Lower lobe of right lung (tissue), 2 donors: ENCODE data around the gene DEFB127. TPM values are rescaled to one million over a fixed set of nuclear protein-coding genes. Genes with fewer than 3 reads are reported as not detected.

Experiments used
- ATAC-seq, 2 donors: fragments of 200-7000 bp; cut with Tn5 transposase; one replicate each; pipeline ENCODE4 v1.9.1; 2020 to 2022; ENCODE audit warnings: mild to moderate bottlenecking in 2 of 2, moderate library complexity in 2 of 2
- DNase-seq: peaks from one replicate; pipeline ENCODE4 v3.0.0-alpha.2; 2020
- H3K27ac ChIP-seq: fragments of 200-600 bp; one replicate; pipeline ENCODE4 v1.8.0; 2022
- H3K27me3 ChIP-seq: fragments of 200-600 bp; one replicate; pipeline ENCODE4 v1.8.0; 2022; ENCODE audit warnings: low read depth
- H3K36me3 ChIP-seq: fragments of 200-600 bp; one replicate; pipeline ENCODE4 v1.8.0; 2022; ENCODE audit warnings: mild to moderate bottlenecking
- H3K4me1 ChIP-seq: fragments of 200-600 bp; one replicate; pipeline ENCODE4 v1.8.0; 2022
- H3K4me3 ChIP-seq: fragments of 200-600 bp; one replicate; pipeline ENCODE4 v1.8.0; 2022; ENCODE audit warnings: mild to moderate bottlenecking
- H3K9me3 ChIP-seq: fragments of 200-600 bp; one replicate; pipeline ENCODE4 v1.8.0; 2022
- CTCF ChIP-seq: fragments of 200-600 bp; IDR thresholded peaks from one replicate; pipeline ENCODE4 v1.8.0; 2022; ENCODE audit warnings: antibody characterized with exemption, mild to moderate bottlenecking
- intact Hi-C: fragments of 100-400 bp; cut with DNase I; formaldehyde crosslinking; loops from one replicate; pipeline ENCODE4 v1.11.0; 2022
- total RNA-seq: library from RNA; stranded (reverse); fragmentation: NEBNext Ultra II Directional; extraction: Animal tissue kit (Norgen Biotek cat#: 25700); gene quantifications from one replicate; pipeline ENCODE4 v1.2.1, GENCODE V29; 2021
- donor health status: DM: no; HTN: yes; CAD: no; lungs with severe emphysema.

Gene DEFB127
- total RNA-seq, 1 donor from 2014 or later = not detected

DNA sequence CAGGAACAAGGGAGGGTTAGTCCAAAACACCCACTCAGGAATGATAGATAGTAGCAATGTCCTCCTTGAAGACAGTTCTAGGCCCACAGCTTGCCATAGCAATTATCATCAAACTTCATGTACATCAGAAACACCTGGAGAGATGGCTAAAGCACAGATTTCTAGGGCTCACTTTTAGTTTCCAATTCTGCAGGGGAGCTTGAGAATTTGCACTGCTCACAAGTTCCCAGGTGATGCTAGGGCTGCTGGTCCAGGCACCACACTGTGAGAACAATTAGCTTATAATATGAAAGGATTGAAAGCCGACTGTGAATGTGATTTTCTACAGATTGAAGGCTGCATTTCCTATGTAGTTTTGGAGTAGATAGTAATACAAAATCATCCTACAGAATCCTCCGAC, 11.4 kb upstream of the DEFB127 start:
- no peak overlapping the region for H3K4me3 ChIP-seq
- no peaks in the 10 kb centered on the region for H3K9me3 ChIP-seq
- no peak overlapping the region for H3K27ac ChIP-seq
- H3K4me1 ChIP-seq = no peaks in the 10 kb centered on the region
- no peaks in the 10 kb centered on the region for H3K36me3 ChIP-seq
- intact Hi-C loops = no loop called here
- TF ChIP-seq CTCF = no peak
- DNase-seq (no peak), ATAC-seq (no peak)
- no peaks in the 10 kb centered on the region for H3K27me3 ChIP-seq

DNA sequence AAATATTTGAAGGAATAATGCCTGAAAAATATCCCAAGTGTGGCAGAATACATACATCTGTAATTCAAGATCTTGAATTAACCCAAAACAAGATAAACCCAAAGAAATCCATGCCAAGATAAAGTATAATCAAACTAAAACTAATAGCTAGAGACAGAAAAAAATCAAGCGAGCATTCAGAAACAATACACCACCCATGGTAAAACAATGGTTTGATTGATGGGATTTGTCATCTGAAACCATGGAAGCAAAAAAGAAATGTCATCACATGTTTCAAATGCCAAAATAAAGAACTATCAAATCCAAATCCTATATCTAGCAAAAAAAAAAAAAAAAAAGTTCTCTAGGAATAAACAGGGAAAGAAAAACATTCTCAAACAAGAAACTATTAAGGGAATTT, 5.1 kb upstream of the DEFB127 start:
- Histone ChIP-seq H3K36me3 (no peaks in the 10 kb centered on the region), H3K4me1 (no peaks in the 10 kb centered on the region), H3K27ac (no peak overlapping the region), H3K27me3 (no peaks in the 10 kb centered on the region), H3K9me3 (no peaks in the 10 kb centered on the region), H3K4me3 (no peak overlapping the region)
- no peak for DNase-seq
- intact Hi-C loops = no loop called here
- no peak for TF ChIP-seq CTCF
- no peak for ATAC-seq

DNA sequence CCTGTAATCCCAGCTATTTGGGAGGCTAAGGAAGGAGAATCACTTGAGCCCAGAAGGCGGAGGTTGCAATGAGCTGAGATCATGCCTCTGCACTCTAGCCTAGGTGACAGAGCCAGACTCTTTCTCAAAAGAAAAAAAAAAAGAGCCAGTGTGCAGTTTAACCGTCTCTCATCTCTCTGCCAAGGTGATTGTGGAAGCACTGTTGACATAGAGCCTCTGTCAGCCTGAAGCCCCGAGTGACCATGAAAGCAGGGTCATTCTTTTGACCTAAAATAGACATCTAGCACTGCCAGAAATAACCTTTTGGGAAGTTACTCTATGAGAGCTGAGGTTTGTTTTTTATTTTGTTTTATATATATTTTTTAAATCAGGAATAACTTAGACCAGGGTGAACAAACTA, 7.4 kb downstream of the DEFB127 start:
- no peak overlapping the region for H3K27ac ChIP-seq
- no peak overlapping the region for H3K4me3 ChIP-seq
- no peaks in the 10 kb centered on the region for H3K27me3 ChIP-seq
- H3K9me3 ChIP-seq = no peaks in the 10 kb centered on the region
- TF ChIP-seq CTCF = no peak
- H3K36me3 ChIP-seq = no peaks in the 10 kb centered on the region
- H3K4me1 ChIP-seq = no peaks in the 10 kb centered on the region
- intact Hi-C loops = no loop called here
- no peak for DNase-seq
- no peak for ATAC-seq

GRCh38 chr20:168876-169275, 11.6 kb downstream of the DEFB127 start:
- intact Hi-C loops = no loop called here
- DNase-seq = no peak
- Histone ChIP-seq H3K9me3 (no peaks in the 10 kb centered on the region), H3K27me3 (no peaks in the 10 kb centered on the region), H3K4me3 (no peak overlapping the region), H3K27ac (no peak overlapping the region), H3K4me1 (no peaks in the 10 kb centered on the region), H3K36me3 (no peaks in the 10 kb centered on the region)
- no peak for ATAC-seq
- no peak for TF ChIP-seq CTCF

- Histone ChIP-seq H3K27ac (no peak overlapping the region), H3K9me3 (no peaks in the 10 kb centered on the region), H3K4me3 (no peak overlapping the region), H3K4me1 (no peaks in the 10 kb centered on the region), H3K27me3 (peaks cover 9% of the 10 kb centered on the region), H3K36me3 (no peaks in the 10 kb centered on the region)
- no peak for ATAC-seq
- no peak for TF ChIP-seq CTCF
- no peak for DNase-seq
- intact Hi-C loops = no loop called here
Measured at GRCh38 chr20:184288-184687, 27.0 kb downstream of the DEFB127 start.

DNA sequence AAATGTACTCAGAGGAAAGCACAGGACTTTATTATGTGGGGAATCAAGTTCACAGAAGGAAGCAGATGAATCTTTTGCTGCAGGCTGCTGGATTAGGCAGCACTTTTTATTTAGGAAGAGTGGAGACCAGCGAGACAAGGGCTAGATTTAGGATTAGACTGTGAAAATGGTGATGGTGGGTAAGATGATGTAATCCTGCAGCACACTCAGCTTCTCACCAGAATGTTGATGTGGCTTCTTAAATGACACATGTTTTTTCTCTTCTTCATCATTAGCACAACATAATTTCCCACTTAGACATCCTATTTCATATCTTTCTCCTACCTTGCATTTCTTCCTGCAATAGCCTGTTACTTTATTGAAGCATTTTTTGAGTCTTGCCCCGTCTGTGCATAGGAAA, 30.5 kb downstream of the DEFB127 start:
- Histone ChIP-seq H3K4me3 (no peak overlapping the region), H3K27ac (no peak overlapping the region), H3K27me3 (peaks cover 3% of the 10 kb centered on the region), H3K4me1 (no peaks in the 10 kb centered on the region), H3K9me3 (no peaks in the 10 kb centered on the region), H3K36me3 (no peaks in the 10 kb centered on the region)
- intact Hi-C loops = no loop called here
- no peak for DNase-seq
- no peak for ATAC-seq
- TF ChIP-seq CTCF = no peak
